GM23338 (cell line): Measurements from ENCODE around the gene CEP135. TPM values are rescaled to one million over a fixed set of nuclear protein-coding genes. Genes with fewer than 3 reads are reported as not detected.

ENCODE experiments used
- ATAC-seq: fragments of 200-7000 bp; cut with Tn5 transposase; 3 replicates; pipeline ENCODE4 v1.9.1; 2020
- DNase-seq: peaks from one replicate; pipeline ENCODE4 v3.0.0-alpha.2; 2015; ENCODE audit warnings: low spot score
- H2AFZ ChIP-seq: fragments of 200-600 bp; sonication (generic); 2 replicates; pipeline ENCODE4 v1.8.0; 2016; ENCODE audit warnings: antibody characterized with exemption, mild to moderate bottlenecking, moderate library complexity
- H3F3A ChIP-seq: fragments of 200-600 bp; sonication (generic); replicated peaks from 2 replicates; pipeline ENCODE4 v1.8.0; 2017; ENCODE audit warnings: antibody characterized with exemption, mixed run types, low read depth
- H3K27ac ChIP-seq: fragments of 200-600 bp; sonication (generic); 2 replicates; pipeline ENCODE4 v1.6.1; 2016; ENCODE audit warnings: low read depth
- H3K27me3 ChIP-seq: fragments of 200-600 bp; sonication (generic); 2 replicates; pipeline ENCODE4 v1.8.0; 2016; ENCODE audit warnings: mild to moderate bottlenecking, mixed run types, moderate library complexity; ENCODE audit not compliant: insufficient read depth
- H3K36me3 ChIP-seq: fragments of 200-600 bp; sonication (generic); 2 replicates; pipeline ENCODE4 v1.8.0; 2016; ENCODE audit warnings: mild to moderate bottlenecking; ENCODE audit not compliant: insufficient read depth
- H3K4me1 ChIP-seq: fragments of 200-600 bp; sonication (generic); 2 replicates; pipeline ENCODE4 v1.8.0; 2016; ENCODE audit warnings: mild to moderate bottlenecking, moderate library complexity; ENCODE audit not compliant: insufficient read depth
- H3K4me2 ChIP-seq: fragments of 200-600 bp; sonication (generic); 2 replicates; pipeline ENCODE4 v1.7.1; 2017; ENCODE audit warnings: mixed run types
- H3K4me3 ChIP-seq: fragments of 200-600 bp; sonication (generic); 2 replicates; pipeline ENCODE4 v1.6.1; 2016; ENCODE audit warnings: mixed run types
- H3K79me2 ChIP-seq: fragments of 200-600 bp; sonication (generic); replicated peaks from 2 replicates; pipeline ENCODE4 v1.8.0; 2017; ENCODE audit warnings: mild to moderate bottlenecking; ENCODE audit not compliant: insufficient read depth
- H3K9me2 ChIP-seq: fragments of 200-600 bp; sonication (generic); 2 replicates; pipeline ENCODE4 v1.8.0; 2017; ENCODE audit not compliant: insufficient read depth
- H4K20me1 ChIP-seq: fragments of 200-600 bp; sonication (generic); replicated peaks from 2 replicates; pipeline ENCODE4 v1.8.0; 2017; ENCODE audit warnings: mild to moderate bottlenecking; ENCODE audit not compliant: insufficient read depth
- H3K27ac Mint-ChIP-seq: 2 replicates; pipeline ENCODE4 v1.8.0; 2020; ENCODE audit warnings: inconsistent platforms, mild to moderate bottlenecking, moderate library complexity, mixed read lengths
- H3K27me3 Mint-ChIP-seq: 3 replicates; pipeline ENCODE4 v1.8.0; 2022; ENCODE audit warnings: low read depth, mild to moderate bottlenecking, moderate library complexity, mixed read lengths, inconsistent platforms; ENCODE audit not compliant: insufficient read depth, poor library complexity
- H3K36me3 Mint-ChIP-seq: 3 replicates; pipeline ENCODE4 v1.8.0; 2021; ENCODE audit warnings: low read depth, mild to moderate bottlenecking, inconsistent platforms, moderate library complexity, mixed read lengths
- H3K4me1 Mint-ChIP-seq: 3 replicates; pipeline ENCODE4 v1.8.0; 2020; ENCODE audit warnings: mild to moderate bottlenecking, inconsistent platforms, mixed read lengths
- H3K4me3 Mint-ChIP-seq: 3 replicates; pipeline ENCODE4 v1.8.0; 2021; ENCODE audit warnings: moderate library complexity, mild to moderate bottlenecking, inconsistent platforms, mixed read lengths
- H3K9me3 Mint-ChIP-seq: 3 replicates; pipeline ENCODE4 v1.8.0; 2020; ENCODE audit warnings: moderate library complexity, mild to moderate bottlenecking, inconsistent platforms, mixed read lengths
- JUNB ChIP-seq: IDR thresholded peaks from one replicate; pipeline ENCODE4 v1.6.1; 2016; ENCODE audit warnings: antibody characterized with exemption; ENCODE audit not compliant: unreplicated experiment
- NANOG ChIP-seq: IDR thresholded peaks from 2 replicates; pipeline ENCODE4 v1.6.1; 2016; ENCODE audit warnings: antibody characterized with exemption, borderline replicate concordance
- polyA plus RNA-seq: library from polyadenylated mRNA; unstranded; fragments of >200 nt; fragmentation: Nextera tagmentation; extraction: Ambion mirVana; gene quantifications from 2 replicates; pipeline ENCODE4 v1.2.1, GENCODE V29; 2016
- total RNA-seq: library from RNA; depleted of rRNA; stranded (reverse); fragments of >200 nt; shearing (Covaris generic); gene quantifications from 2 replicates; pipeline ENCODE4 v1.2.3, GENCODE V29; 2014
- TF ChIP-seq, protein P1 (sequence below): fragments of 250-450 bp; sonication (Bioruptor Pico); IDR thresholded peaks from 2 replicates; pipeline ENCODE4 v1.5.0; 2020; ENCODE audit warnings: mild to moderate bottlenecking, moderate library complexity
- TF ChIP-seq, protein P2 (sequence below): IDR thresholded peaks from 2 replicates; pipeline ENCODE4 v1.6.1; 2016; ENCODE audit warnings: antibody characterized with exemption
- TF ChIP-seq, protein P3 (sequence below): IDR thresholded peaks from one replicate; pipeline ENCODE4 v1.6.1; 2018; ENCODE audit warnings: antibody characterized with exemption; ENCODE audit not compliant: unreplicated experiment

The CEP135 gene
- total and polyA plus RNA-seq, 2 experiments from 2014 or later, result 11.8 to 15.7 TPM

DNA sequence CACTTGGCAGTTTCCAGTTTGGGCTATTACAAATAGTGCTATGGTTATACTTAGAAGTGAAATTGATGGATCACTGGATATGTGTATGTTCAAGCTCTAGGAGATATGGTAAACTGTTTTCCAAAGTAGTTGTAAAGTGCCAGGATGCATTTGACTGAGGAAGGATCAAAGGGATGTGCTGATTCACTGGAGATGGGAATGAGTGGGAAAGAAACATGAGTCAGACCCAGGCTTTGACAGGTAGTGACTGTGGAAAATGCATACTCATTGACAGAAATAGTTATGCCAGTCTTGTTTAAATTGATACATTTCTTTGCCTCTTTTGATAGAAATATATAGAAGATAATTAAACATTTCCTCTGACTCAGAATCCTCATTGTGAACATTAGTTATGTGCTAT is 77.9 kb downstream of the CEP135 start (continued):
- TF ChIP-seq, protein P1, sequence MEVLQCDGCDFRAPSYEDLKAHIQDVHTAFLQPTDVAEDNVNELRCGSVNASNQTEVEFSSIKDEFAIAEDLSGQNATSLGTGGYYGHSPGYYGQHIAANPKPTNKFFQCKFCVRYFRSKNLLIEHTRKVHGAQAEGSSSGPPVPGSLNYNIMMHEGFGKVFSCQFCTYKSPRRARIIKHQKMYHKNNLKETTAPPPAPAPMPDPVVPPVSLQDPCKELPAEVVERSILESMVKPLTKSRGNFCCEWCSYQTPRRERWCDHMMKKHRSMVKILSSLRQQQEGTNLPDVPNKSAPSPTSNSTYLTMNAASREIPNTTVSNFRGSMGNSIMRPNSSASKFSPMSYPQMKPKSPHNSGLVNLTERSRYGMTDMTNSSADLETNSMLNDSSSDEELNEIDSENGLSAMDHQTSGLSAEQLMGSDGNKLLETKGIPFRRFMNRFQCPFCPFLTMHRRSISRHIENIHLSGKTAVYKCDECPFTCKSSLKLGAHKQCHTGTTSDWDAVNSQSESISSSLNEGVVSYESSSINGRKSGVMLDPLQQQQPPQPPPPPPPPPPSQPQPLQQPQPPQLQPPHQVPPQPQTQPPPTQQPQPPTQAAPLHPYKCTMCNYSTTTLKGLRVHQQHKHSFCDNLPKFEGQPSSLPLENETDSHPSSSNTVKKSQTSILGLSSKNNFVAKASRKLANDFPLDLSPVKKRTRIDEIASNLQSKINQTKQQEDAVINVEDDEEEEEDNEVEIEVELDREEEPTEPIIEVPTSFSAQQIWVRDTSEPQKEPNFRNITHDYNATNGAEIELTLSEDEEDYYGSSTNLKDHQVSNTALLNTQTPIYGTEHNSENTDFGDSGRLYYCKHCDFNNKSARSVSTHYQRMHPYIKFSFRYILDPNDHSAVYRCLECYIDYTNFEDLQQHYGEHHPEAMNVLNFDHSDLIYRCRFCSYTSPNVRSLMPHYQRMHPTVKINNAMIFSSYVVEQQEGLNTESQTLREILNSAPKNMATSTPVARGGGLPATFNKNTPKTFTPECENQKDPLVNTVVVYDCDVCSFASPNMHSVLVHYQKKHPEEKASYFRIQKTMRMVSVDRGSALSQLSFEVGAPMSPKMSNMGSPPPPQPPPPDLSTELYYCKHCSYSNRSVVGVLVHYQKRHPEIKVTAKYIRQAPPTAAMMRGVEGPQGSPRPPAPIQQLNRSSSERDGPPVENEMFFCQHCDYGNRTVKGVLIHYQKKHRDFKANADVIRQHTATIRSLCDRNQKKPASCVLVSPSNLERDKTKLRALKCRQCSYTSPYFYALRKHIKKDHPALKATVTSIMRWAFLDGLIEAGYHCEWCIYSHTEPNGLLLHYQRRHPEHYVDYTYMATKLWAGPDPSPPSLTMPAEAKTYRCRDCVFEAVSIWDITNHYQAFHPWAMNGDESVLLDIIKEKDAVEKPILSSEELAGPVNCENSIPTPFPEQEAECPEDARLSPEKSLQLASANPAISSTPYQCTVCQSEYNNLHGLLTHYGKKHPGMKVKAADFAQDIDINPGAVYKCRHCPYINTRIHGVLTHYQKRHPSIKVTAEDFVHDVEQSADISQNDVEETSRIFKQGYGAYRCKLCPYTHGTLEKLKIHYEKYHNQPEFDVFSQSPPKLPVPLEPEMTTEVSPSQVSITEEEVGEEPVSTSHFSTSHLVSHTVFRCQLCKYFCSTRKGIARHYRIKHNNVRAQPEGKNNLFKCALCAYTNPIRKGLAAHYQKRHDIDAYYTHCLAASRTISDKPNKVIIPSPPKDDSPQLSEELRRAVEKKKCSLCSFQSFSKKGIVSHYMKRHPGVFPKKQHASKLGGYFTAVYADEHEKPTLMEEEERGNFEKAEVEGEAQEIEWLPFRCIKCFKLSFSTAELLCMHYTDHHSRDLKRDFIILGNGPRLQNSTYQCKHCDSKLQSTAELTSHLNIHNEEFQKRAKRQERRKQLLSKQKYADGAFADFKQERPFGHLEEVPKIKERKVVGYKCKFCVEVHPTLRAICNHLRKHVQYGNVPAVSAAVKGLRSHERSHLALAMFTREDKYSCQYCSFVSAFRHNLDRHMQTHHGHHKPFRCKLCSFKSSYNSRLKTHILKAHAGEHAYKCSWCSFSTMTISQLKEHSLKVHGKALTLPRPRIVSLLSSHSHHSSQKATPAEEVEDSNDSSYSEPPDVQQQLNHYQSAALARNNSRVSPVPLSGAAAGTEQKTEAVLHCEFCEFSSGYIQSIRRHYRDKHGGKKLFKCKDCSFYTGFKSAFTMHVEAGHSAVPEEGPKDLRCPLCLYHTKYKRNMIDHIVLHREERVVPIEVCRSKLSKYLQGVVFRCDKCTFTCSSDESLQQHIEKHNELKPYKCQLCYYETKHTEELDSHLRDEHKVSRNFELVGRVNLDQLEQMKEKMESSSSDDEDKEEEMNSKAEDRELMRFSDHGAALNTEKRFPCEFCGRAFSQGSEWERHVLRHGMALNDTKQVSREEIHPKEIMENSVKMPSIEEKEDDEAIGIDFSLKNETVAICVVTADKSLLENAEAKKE, result no peak
- TF ChIP-seq NANOG (no peak), JUNB (no peak)
- TF ChIP-seq, protein P2, sequence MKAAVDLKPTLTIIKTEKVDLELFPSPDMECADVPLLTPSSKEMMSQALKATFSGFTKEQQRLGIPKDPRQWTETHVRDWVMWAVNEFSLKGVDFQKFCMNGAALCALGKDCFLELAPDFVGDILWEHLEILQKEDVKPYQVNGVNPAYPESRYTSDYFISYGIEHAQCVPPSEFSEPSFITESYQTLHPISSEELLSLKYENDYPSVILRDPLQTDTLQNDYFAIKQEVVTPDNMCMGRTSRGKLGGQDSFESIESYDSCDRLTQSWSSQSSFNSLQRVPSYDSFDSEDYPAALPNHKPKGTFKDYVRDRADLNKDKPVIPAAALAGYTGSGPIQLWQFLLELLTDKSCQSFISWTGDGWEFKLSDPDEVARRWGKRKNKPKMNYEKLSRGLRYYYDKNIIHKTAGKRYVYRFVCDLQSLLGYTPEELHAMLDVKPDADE, result no peak

DNA sequence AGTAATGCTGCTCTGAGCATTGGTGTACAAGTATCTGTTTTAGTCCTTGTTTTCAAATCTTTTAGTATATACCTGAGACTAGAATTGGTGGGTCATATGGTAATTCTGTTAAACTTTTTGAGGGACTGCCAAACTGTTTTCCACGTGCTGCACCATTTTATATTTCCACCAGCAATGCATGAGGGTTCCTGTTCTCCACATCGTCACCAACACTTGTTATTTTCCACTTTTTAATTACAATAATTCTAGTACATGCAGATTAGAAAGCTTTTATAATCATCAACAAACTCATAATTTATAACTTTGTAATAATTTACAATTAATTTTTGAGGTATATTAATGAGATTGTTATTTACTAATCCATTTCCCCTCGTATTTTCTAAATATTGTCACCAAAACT is 79.4 kb downstream of the CEP135 start:
- Histone ChIP-seq H3F3A (no peaks in the 10 kb centered on the region), H3K4me2 (no peak overlapping the region), H3K4me1 (no peaks in the 10 kb centered on the region), H3K9me2 (no peaks in the 10 kb centered on the region), H3K36me3 (peaks cover 12% of the 10 kb centered on the region; the same call in 1 of the 2 replicates), H3K27ac (no peak overlapping the region), H4K20me1 (peaks cover 4% of the 10 kb centered on the region; the same call in 1 of the 2 replicates), H2AFZ (no peak overlapping the region), H3K4me3 (no peak overlapping the region), H3K79me2 (no peaks in the 10 kb centered on the region), H3K27me3 (no peaks in the 10 kb centered on the region)
- no peak for ATAC-seq
- Mint-ChIP-seq H3K27ac (no peak overlapping the region), H3K4me3 (no peak overlapping the region), H3K27me3 (no peaks in the 10 kb centered on the region), H3K9me3 (no peaks in the 10 kb centered on the region), H3K36me3 (peaks cover 23% of the 10 kb centered on the region), H3K4me1 (no peaks in the 10 kb centered on the region)
- no peak for DNase-seq
- TF ChIP-seq, protein P2, result no peak
- TF ChIP-seq, protein P3, sequence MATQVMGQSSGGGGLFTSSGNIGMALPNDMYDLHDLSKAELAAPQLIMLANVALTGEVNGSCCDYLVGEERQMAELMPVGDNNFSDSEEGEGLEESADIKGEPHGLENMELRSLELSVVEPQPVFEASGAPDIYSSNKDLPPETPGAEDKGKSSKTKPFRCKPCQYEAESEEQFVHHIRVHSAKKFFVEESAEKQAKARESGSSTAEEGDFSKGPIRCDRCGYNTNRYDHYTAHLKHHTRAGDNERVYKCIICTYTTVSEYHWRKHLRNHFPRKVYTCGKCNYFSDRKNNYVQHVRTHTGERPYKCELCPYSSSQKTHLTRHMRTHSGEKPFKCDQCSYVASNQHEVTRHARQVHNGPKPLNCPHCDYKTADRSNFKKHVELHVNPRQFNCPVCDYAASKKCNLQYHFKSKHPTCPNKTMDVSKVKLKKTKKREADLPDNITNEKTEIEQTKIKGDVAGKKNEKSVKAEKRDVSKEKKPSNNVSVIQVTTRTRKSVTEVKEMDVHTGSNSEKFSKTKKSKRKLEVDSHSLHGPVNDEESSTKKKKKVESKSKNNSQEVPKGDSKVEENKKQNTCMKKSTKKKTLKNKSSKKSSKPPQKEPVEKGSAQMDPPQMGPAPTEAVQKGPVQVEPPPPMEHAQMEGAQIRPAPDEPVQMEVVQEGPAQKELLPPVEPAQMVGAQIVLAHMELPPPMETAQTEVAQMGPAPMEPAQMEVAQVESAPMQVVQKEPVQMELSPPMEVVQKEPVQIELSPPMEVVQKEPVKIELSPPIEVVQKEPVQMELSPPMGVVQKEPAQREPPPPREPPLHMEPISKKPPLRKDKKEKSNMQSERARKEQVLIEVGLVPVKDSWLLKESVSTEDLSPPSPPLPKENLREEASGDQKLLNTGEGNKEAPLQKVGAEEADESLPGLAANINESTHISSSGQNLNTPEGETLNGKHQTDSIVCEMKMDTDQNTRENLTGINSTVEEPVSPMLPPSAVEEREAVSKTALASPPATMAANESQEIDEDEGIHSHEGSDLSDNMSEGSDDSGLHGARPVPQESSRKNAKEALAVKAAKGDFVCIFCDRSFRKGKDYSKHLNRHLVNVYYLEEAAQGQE, result no peak
